K562 (cell line): ENCODE data around the gene LMO7. TPM values are rescaled to one million over a fixed set of nuclear protein-coding genes. Genes with fewer than 3 reads are reported as not detected.

Source experiments
- ATAC-seq: fragments of 200-7000 bp; cut with Tn5 transposase; 3 replicates; pipeline ENCODE4 v1.9.1; 2020; ENCODE audit warnings: moderate library complexity
- BruUV-seq: library from RNA; stranded (reverse); fragments of 400-500 nt; replicated peaks from 2 replicates; lab custom pipeline; 2021; lab: Mats Ljungman, UMichigan
- CTCF ChIA-PET: fragments of 300-600 bp; formaldehyde crosslinking; extraction: SDS; loops from one replicate; lab custom pipeline; 2021; ENCODE audit warnings: low intra/inter-chr PET ratio; lab: Yijun Ruan, JAX
- POLR2A ChIA-PET: fragments of 300-600, 350-650 bp; sonication (Branson Sonifier 250); formaldehyde crosslinking; extraction: SDS; loops from one replicate; lab custom pipeline; 2021; ENCODE audit warnings: antibody characterized with exemption, inconsistent platforms; lab: Yijun Ruan, JAX
- DNase-seq, 4 experiments: peaks; one replicate each; pipeline versions ENCODE4 v3.0.0 to v3.0.0-alpha.2; 2011 to 2018; ENCODE audit warnings: low spot score in 3 of 4, mixed read lengths in 3 of 4; ENCODE audit errors: extremely low read depth in 1 of 4
- FAIRE-seq: peaks from 2 replicates; lab custom pipeline; 2011; peaks lifted over from hg19 to GRCh38; lab: Jason Lieb, UNC
- H2AFZ ChIP-seq: 2 replicates; pipeline ENCODE4 v1.6.0; 2011; ENCODE audit warnings: low read depth, low read length, control low read depth, inconsistent platforms
- H3K27ac ChIP-seq: fragments of 200-600 bp; 3 replicates; pipeline ENCODE4 v1.8.0; 2011; ENCODE audit warnings: low read depth, mild to moderate bottlenecking, control low read depth, inconsistent platforms, low read length, moderate library complexity, mixed read lengths; ENCODE audit errors: extremely low read depth
- H3K27me3 ChIP-seq, 2 experiments: fragments of 300-600 bp in 1 of 2; 2 replicates in 1 of 2; 3 replicates in 1 of 2; pipeline versions ENCODE4 v1.6.0 to v1.8.0; 2011; ENCODE audit warnings: inconsistent platforms in 2 of 2, low read length in 2 of 2, mild to moderate bottlenecking in 1 of 2, mixed read lengths in 1 of 2, moderate library complexity in 1 of 2; ENCODE audit not compliant: control insufficient read depth in 2 of 2, insufficient read depth in 2 of 2
- H3K36me3 ChIP-seq: fragments of 300-600 bp; 3 replicates; pipeline ENCODE4 v1.8.0; 2011; ENCODE audit warnings: mild to moderate bottlenecking, low read length, inconsistent platforms; ENCODE audit not compliant: control insufficient read depth, insufficient read depth
- H3K4me1 ChIP-seq, 2 experiments: fragments of 200-600 bp in 1 of 2; replicated peaks in 1 of 2; 2 replicates in 1 of 2; 3 replicates in 1 of 2; pipeline versions ENCODE4 v1.5.1 to v1.8.0; 2011; ENCODE audit warnings: inconsistent platforms in 2 of 2, low read length in 2 of 2, mild to moderate bottlenecking in 1 of 2, mixed read lengths in 1 of 2, moderate library complexity in 1 of 2; ENCODE audit not compliant: control insufficient read depth in 2 of 2, insufficient read depth in 2 of 2
- H3K4me2 ChIP-seq: 2 replicates; pipeline ENCODE4 v1.6.1; 2011; ENCODE audit warnings: low read length, control low read depth, inconsistent platforms, mixed read lengths; ENCODE audit not compliant: insufficient read depth
- H3K4me3 ChIP-seq: fragments of 200-600 bp; sonication (generic), shearing (Covaris generic); 2 replicates; pipeline ENCODE4 v1.5.1; 2016; ENCODE audit warnings: control low read depth, inconsistent platforms
- H3K79me2 ChIP-seq: fragments of 200-600 bp; 3 replicates; pipeline ENCODE4 v1.8.0; 2011; ENCODE audit warnings: low read length, inconsistent platforms; ENCODE audit not compliant: control insufficient read depth, insufficient read depth
- H3K9ac ChIP-seq, 2 experiments: 2 replicates each; pipeline versions ENCODE4 v1.6.0 to v1.6.1; 2011; ENCODE audit warnings: low read depth in 2 of 2, low read length in 2 of 2, control low read depth in 1 of 2, inconsistent platforms in 1 of 2, mild to moderate bottlenecking in 1 of 2, mixed read lengths in 1 of 2; ENCODE audit not compliant: insufficient read depth in 1 of 2
- H3K9me1 ChIP-seq: one replicate; pipeline ENCODE4 v1.6.0; 2011; ENCODE audit warnings: inconsistent platforms, mild to moderate bottlenecking, low read length, moderate library complexity; ENCODE audit not compliant: control insufficient read depth, insufficient read depth
- H3K9me3 ChIP-seq: replicated peaks from 2 replicates; pipeline ENCODE4 v1.5.1; 2011; ENCODE audit warnings: low read depth, low read length, inconsistent platforms; ENCODE audit not compliant: control insufficient read depth, insufficient read depth
- H4K20me1 ChIP-seq: replicated peaks from 2 replicates; pipeline ENCODE4 v1.6.1; 2011; ENCODE audit warnings: low read length, inconsistent platforms, mixed read lengths; ENCODE audit not compliant: control insufficient read depth, insufficient read depth
- EGR1 ChIP-seq: fragments of 450-650 bp; conservative IDR thresholded peaks from 2 replicates; pipeline ENCODE4 v1.6.1; 2017; ENCODE audit warnings: mild to moderate bottlenecking
- ETS2 ChIP-seq: IDR thresholded peaks from 2 replicates; pipeline ENCODE4 v1.6.1; 2016; ENCODE audit warnings: borderline replicate concordance, missing genetic modification characterization, mild to moderate bottlenecking, moderate library complexity, missing compliant biosample characterization; ENCODE audit not compliant: poor library complexity, severe bottlenecking
- FOXA1 ChIP-seq: fragments of 450-650 bp; IDR thresholded peaks from 2 replicates; pipeline ENCODE4 v1.6.1; 2016; ENCODE audit warnings: mild to moderate bottlenecking, borderline replicate concordance
- IFI16 ChIP-seq: fragments of 250-450 bp; sonication (Bioruptor Pico); IDR thresholded peaks from 2 replicates; pipeline ENCODE4 v2.1.2; 2022; ENCODE audit warnings: mild to moderate bottlenecking, inconsistent platforms
- PCBP1 ChIP-seq: fragments of 200-400 bp; formaldehyde crosslinking; IDR thresholded peaks from 2 replicates; pipeline ENCODE4 v1.6.1; 2018; ENCODE audit warnings: mild to moderate bottlenecking, low read depth, low read length; ENCODE audit not compliant: poor library complexity, severe bottlenecking
- POLR2B ChIP-seq: fragments of 450-650 bp; IDR thresholded peaks from 2 replicates; pipeline ENCODE4 v1.6.1; 2018; ENCODE audit warnings: low read depth; ENCODE audit not compliant: partially characterized antibody
- STAT6 ChIP-seq: sonication (generic); formaldehyde crosslinking; IDR thresholded peaks from 2 replicates; pipeline ENCODE4 v1.8.1; 2023; ENCODE audit warnings: mild to moderate bottlenecking, missing genetic modification reagents
- ZNF239 ChIP-seq: fragments of 250-450 bp; sonication (Bioruptor Pico); IDR thresholded peaks from 2 replicates; pipeline ENCODE4 v1.4.0; 2020; ENCODE audit warnings: mild to moderate bottlenecking
- ZNF384 ChIP-seq: IDR thresholded peaks from 2 replicates; pipeline ENCODE4 v1.6.1; 2012; ENCODE audit warnings: low read depth, low read length, improper control_type of control experiment
- WGBS: fragments of 100-300 bp; shearing (Covaris generic); methylation state at CpG from one replicate; pipeline ENCODE4 v1.1.6; 2016; ENCODE audit warnings: low coverage, mixed read lengths; ENCODE audit not compliant: insufficient coverage; ENCODE audit errors: missing lambda C conversion rate; 5-methylcytosine and 5-hydroxymethylcytosine counted together
- in situ Hi-C: fragments of 300-500 bp; cut with MboI; formaldehyde crosslinking; loops from 4 replicates; pipeline ENCODE4 v1.15.0; 2018; ENCODE audit warnings: inconsistent platforms, mixed read lengths
- intact Hi-C: fragments of 100-400 bp; cut with micrococcal nuclease; formaldehyde crosslinking; loops from 2 replicates; pipeline ENCODE4 v1.14.2; 2022
- polyA plus RNA-seq, 8 experiments: library from polyadenylated mRNA; depleted of rRNA in 4 of 8; stranded (reverse) in 5 of 8; unstranded in 3 of 8; fragments of >200 nt; fragmentation: Nextera tagmentation in 2 of 8; fragmentation: Illumina TruSeq in 1 of 8; extraction: Ambion mirVana in 2 of 8; extraction: Trizol in 1 of 8; gene quantifications; 2 replicates each; pipeline versions ENCODE4 v1.2.1 to v1.2.3, GENCODE V29; 2011 to 2014; ENCODE audit warnings: inconsistent platforms in 1 of 8, missing spikeins in 1 of 8
- total RNA-seq, 7 experiments: library from RNA; depleted of rRNA in 6 of 7; stranded (reverse); fragments of >200 nt in 6 of 7; fragmentation: Illumina TruSeq in 2 of 7; extraction: Trizol in 2 of 7; gene quantifications; 2 replicates each; pipeline versions ENCODE4 v1.2.1 to v1.2.3, GENCODE V29; 2011 to 2021; ENCODE audit warnings: low replicate concordance in 1 of 7
- TF ChIP-seq, protein P1 (sequence below): sonication (generic); formaldehyde crosslinking; IDR thresholded peaks from 2 replicates; pipeline ENCODE4 v1.8.0; 2022; ENCODE audit warnings: mild to moderate bottlenecking, missing genetic modification reagents
- TF ChIP-seq, protein P2 (sequence below): fragments of 250-450 bp; sonication (Bioruptor Pico); IDR thresholded peaks from 2 replicates; pipeline ENCODE4 v1.4.0; 2020

Gene LMO7
- total and polyA plus RNA-seq, 9 of the 15 experiments (the other 6 are each of a cell fraction or from before 2014, with no cell fraction given): 0.42 to 4.3 (median 1.7) TPM

- no peak overlapping the region for H3K27ac ChIP-seq
- DNase-seq (no peak), FAIRE-seq (no peak), ATAC-seq (peak; percentile 60)
- H2AFZ ChIP-seq: no peak overlapping the region
- CTCF ChIA-PET: no interaction called here
- no peaks in the 10 kb centered on the region for H4K20me1 ChIP-seq
- H3K36me3 ChIP-seq: no peaks in the 10 kb centered on the region
- 85% methylated on average over 1 of the region's 5 CpGs for WGBS
- POLR2A ChIA-PET: no interaction called here
- in situ Hi-C loops (no loop called here), intact Hi-C loops (no loop called here)
- H3K9me3 ChIP-seq: no peaks in the 10 kb centered on the region
- no peak overlapping the region for H3K9ac ChIP-seq
- BruUV-seq: no TSS peak
- H3K4me3 ChIP-seq: no peak overlapping the region
- no peaks in the 10 kb centered on the region for H3K79me2 ChIP-seq
- H3K4me2 ChIP-seq: no peak overlapping the region
- TF ChIP-seq ZNF384 (0 out of 2 replicates have a peak, but pooled peaks have one; percentile 51), STAT6 (CRISPR knock-in tag) (no peak)
- TF ChIP-seq, all 486 proteins: peak for 1
- no peaks in the 10 kb centered on the region; a peak in 1 of 5 replicates for H3K4me1 ChIP-seq
- no peaks in the 10 kb centered on the region for H3K27me3 ChIP-seq
- H3K9me1 ChIP-seq: no peaks in the 10 kb centered on the region
Observed at GRCh38 chr13:75906315-75906714, 270.2 kb downstream of the LMO7 start.

GRCh38 chr13:75907044-75907443 lies 270.9 kb downstream of the LMO7 start:
- no peaks in the 10 kb centered on the region for H3K79me2 ChIP-seq
- 0 out of 2 replicates have a peak overlapping the region, but pooled peaks have one; percentile 9 for H2AFZ ChIP-seq
- BruUV-seq: no TSS peak
- WGBS: 27% methylated on average over 5 of the region's 5 CpGs
- POLR2A ChIA-PET: no interaction called here
- FAIRE-seq (no peak), DNase-seq (no peak), ATAC-seq (peak; percentile 28)
- no peaks in the 10 kb centered on the region for H3K36me3 ChIP-seq
- no peaks in the 10 kb centered on the region for H3K9me3 ChIP-seq
- CTCF ChIA-PET: no interaction called here
- no peaks in the 10 kb centered on the region for H4K20me1 ChIP-seq
- no peaks in the 10 kb centered on the region for H3K27me3 ChIP-seq
- no peak overlapping the region for H3K27ac ChIP-seq
- H3K9ac ChIP-seq: no peak overlapping the region
- no peaks in the 10 kb centered on the region; a peak in 1 of 5 replicates for H3K4me1 ChIP-seq
- no peak overlapping the region for H3K4me2 ChIP-seq
- in situ Hi-C loops (no loop called here), intact Hi-C loops (no loop called here)
- H3K9me1 ChIP-seq: no peaks in the 10 kb centered on the region
- no peak overlapping the region for H3K4me3 ChIP-seq
- TF ChIP-seq ETS2 (no peak), FOXA1 (no peak), IFI16 (CRISPR knock-in tag) (no peak), PCBP1 (no peak), EGR1 (no peak), ZNF239 (CRISPR knock-in tag) (no peak), POLR2B (no peak)
- TF ChIP-seq, protein P1, sequence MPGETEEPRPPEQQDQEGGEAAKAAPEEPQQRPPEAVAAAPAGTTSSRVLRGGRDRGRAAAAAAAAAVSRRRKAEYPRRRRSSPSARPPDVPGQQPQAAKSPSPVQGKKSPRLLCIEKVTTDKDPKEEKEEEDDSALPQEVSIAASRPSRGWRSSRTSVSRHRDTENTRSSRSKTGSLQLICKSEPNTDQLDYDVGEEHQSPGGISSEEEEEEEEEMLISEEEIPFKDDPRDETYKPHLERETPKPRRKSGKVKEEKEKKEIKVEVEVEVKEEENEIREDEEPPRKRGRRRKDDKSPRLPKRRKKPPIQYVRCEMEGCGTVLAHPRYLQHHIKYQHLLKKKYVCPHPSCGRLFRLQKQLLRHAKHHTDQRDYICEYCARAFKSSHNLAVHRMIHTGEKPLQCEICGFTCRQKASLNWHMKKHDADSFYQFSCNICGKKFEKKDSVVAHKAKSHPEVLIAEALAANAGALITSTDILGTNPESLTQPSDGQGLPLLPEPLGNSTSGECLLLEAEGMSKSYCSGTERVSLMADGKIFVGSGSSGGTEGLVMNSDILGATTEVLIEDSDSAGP (CRISPR knock-in tag): no peak
- TF ChIP-seq, protein P2, sequence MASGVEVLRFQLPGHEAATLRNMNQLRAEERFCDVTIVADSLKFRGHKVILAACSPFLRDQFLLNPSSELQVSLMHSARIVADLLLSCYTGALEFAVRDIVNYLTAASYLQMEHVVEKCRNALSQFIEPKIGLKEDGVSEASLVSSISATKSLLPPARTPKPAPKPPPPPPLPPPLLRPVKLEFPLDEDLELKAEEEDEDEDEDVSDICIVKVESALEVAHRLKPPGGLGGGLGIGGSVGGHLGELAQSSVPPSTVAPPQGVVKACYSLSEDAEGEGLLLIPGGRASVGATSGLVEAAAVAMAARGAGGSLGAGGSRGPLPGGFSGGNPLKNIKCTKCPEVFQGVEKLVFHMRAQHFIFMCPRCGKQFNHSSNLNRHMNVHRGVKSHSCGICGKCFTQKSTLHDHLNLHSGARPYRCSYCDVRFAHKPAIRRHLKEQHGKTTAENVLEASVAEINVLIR (CRISPR knock-in tag): no peak
